Fibroblast of villous mesenchyme (primary cell): ENCODE results near the gene CARMIL1. TPM values are rescaled to one million over a fixed set of nuclear protein-coding genes. Genes with fewer than 3 reads are reported as not detected.
A peak's percentile ranks its signal among the peaks of the same experiment; 100 is the strongest.

Experiments
- DNase-seq: peaks from one replicate; pipeline ENCODE4 v3.0.0-alpha.2; 2010; ENCODE audit warnings: low read depth
- H3K4me3 ChIP-seq: 2 replicates; pipeline ENCODE4 v1.5.1; 2011; ENCODE audit warnings: low read depth, mild to moderate bottlenecking, low read length
- total RNA-seq: library from RNA; depleted of rRNA; stranded (reverse); fragments of >200 nt; gene quantifications from 2 replicates; pipeline ENCODE4 v1.2.3, GENCODE V29; 2012
- TF ChIP-seq, protein P1 (sequence below): IDR thresholded peaks from 2 replicates; pipeline ENCODE4 v1.5.1; 2012; ENCODE audit warnings: low read depth, mild to moderate bottlenecking, low read length; ENCODE audit not compliant: insufficient read depth

Gene CARMIL1
- total RNA-seq, 1 donor, result 11.2 TPM

DNA sequence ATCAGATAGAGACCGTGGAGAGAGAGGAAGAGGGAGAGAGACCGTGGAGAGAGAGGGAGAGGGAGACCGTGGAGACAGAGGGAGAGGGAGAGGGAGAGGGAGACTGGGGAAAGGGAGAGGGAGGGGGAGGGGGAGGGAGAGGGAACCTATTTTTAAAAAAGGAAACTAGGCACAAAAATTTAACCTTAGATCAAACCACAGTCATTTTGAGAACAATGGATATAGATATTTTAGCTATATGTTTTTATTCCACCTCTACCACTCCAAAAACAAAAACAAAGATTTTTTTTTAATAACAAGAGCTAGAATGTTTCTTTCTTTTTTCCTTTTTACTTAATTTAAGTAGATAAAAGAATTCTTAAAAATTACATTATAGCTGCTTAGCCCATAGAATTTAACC, 307.8 kb downstream of the CARMIL1 start:
- no peak overlapping the region for H3K4me3 ChIP-seq
- no peak for DNase-seq
- TF ChIP-seq, protein P1, sequence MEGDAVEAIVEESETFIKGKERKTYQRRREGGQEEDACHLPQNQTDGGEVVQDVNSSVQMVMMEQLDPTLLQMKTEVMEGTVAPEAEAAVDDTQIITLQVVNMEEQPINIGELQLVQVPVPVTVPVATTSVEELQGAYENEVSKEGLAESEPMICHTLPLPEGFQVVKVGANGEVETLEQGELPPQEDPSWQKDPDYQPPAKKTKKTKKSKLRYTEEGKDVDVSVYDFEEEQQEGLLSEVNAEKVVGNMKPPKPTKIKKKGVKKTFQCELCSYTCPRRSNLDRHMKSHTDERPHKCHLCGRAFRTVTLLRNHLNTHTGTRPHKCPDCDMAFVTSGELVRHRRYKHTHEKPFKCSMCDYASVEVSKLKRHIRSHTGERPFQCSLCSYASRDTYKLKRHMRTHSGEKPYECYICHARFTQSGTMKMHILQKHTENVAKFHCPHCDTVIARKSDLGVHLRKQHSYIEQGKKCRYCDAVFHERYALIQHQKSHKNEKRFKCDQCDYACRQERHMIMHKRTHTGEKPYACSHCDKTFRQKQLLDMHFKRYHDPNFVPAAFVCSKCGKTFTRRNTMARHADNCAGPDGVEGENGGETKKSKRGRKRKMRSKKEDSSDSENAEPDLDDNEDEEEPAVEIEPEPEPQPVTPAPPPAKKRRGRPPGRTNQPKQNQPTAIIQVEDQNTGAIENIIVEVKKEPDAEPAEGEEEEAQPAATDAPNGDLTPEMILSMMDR, result no peak

DNA sequence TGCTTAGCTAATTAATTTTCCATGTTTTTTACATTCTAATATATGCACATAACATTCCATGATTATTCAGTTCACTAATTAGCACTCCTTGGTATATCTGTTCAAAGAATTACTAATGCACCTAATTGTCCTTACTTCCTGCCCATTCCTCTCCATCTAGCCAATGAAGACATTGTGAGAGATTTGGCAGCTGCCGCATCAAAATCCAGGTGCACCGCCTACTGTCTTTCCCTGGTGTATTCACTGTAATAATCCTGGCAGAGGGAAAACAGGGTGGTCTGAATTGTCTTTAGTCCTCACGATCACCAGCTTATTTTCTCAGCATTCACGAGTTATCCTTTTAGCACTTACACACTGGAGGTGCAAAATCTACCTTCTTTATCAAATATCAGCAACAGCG, 311.8 kb downstream of the CARMIL1 start:
- TF ChIP-seq, protein P1, result no peak
- no peak for DNase-seq

DNA sequence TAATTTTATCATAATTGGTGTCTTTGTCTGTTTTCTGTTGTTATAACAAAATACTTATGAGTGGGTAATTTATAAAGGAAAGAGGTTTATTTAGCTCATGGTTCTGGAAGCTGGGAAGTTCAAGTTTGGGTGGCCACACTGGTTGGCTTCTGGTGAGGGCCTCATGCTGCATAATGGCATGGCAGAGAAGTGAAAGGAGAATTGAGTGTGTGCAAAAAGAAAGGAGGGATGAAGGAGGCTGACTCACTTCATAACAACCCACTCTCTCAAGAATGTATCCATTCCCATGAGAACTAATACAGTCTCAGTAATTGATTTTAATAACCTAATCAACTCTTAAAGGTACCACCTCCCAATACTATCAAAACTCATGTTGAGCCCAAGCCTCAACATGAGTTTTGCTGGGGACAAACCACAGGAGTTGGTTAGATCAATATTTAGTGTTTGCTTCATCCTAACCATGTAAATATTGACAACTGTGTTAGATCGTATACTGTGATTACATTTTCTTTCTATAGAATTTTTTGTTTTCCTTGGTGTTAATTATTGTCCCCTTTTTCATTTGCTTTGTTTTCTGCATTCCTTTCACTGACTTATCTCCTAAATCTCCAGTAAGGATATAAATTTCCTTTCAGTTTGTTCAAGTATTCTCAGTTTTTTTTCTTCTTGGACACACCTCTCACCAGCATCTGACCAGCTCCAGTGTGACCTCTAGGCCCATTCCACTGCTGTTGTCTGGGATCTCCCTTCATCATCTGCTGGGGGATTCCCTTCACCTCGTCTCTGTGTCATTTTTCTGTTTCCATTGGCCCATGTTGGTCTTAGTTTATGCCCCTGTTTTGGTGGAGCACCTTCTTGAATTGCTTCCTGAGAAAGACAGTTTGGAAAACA, 318.0 kb downstream of the CARMIL1 start:
- H3K4me3 ChIP-seq, result no peak overlapping the region

More for the DNA sequence above, 311.8 kb downstream of the CARMIL1 start:
- no peak overlapping the region for H3K4me3 ChIP-seq

DNA sequence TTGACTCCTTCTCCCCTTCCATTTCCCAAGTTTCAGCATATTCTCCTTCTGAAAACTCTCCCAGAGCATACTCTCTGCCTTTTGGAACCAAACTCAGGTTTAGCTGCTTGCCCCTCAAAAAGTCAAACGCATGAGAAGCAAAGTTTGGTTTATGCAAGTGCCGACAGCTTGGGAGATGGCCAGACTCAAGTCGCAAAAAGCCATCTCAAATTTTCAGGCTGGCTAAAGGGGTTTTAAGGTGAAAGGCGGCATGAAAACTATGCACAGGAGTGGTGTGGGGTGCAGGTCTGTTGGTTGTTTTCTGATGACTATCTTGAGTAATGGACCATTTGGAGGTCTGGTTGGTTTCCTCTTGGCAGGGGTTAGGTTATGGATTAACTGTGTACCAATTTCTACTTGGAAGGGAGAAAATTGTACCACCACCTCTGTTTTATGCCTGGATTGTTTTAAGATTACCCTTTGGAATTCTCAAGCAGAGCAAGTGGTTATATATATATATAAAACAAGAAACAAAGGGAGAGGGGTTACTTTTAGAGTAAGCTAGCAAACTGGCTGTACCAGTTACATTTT, 320.4 kb downstream of the CARMIL1 start:
- TF ChIP-seq, protein P1, result no peak
- H3K4me3 ChIP-seq, result no peak overlapping the region
- DNase-seq, result no peak

More for the DNA sequence above, 318.0 kb downstream of the CARMIL1 start:
- no peak for DNase-seq
- TF ChIP-seq, protein P1, result no peak

DNA sequence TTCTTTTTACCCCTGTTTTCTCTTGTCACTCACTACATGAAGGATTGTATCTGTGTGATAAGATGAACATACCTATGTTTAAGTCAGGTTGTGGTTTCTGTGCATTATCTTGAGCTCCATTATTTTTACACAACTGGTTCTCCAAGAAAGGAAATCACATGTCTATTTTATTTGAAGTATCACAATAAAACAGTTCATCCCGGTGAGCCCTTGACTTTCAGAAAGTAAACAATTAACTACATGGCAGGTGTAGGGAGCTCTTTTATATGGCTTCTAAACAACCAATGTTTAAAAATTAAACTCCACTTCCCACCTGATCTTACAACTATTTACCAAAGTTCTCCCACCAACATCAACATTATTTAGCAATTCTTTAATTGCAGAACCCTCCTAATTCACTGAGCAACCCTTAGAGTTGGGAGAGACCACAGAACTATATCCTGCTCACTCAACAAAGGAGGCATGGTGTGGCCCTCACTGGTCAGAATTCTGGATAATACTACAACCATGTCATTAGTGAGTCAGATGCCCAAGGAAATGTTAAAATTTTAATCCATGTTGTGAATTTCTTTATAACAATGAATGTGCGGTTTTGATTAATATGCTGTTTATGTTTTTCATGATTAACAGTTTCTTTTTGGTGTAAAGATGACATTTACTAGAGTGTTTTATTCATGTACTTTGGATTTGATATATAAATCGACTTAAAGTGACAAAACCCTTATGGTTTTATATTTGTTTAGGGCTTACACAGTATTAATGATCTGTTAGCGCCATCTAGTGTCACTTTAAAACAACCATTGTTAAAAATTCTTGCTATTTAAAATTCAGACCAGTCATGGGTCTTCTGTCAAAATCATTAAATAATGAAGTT, 322.9 kb downstream of the CARMIL1 start:
- peak; percentile 66 for DNase-seq
- no peak overlapping the region for H3K4me3 ChIP-seq
- TF ChIP-seq, protein P1, result peak; percentile 47

DNA sequence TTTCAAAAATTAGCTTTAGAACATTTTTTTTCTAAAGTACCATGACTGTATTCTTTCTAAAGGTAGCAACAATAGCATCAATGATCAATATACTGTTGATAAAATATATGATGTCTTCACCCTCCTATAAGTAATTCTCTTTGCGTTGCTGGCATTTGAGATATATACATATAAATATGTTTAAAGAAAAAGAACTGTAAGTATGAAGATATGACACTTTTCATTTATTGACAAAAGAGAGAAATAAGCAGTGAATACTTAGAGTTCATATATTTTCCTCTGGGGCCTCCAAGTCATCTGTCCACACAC, 323.5 kb downstream of the CARMIL1 start:
- H3K4me3 ChIP-seq, result no peak overlapping the region
- TF ChIP-seq, protein P1, result no peak
- no peak for DNase-seq
